ENCODE data around the gene HOXA13.

GRCh38 chr7:27185854-27186667 lies 13.8 kb downstream of the HOXA13 start:
- TF ChIP-seq, protein P1, sequence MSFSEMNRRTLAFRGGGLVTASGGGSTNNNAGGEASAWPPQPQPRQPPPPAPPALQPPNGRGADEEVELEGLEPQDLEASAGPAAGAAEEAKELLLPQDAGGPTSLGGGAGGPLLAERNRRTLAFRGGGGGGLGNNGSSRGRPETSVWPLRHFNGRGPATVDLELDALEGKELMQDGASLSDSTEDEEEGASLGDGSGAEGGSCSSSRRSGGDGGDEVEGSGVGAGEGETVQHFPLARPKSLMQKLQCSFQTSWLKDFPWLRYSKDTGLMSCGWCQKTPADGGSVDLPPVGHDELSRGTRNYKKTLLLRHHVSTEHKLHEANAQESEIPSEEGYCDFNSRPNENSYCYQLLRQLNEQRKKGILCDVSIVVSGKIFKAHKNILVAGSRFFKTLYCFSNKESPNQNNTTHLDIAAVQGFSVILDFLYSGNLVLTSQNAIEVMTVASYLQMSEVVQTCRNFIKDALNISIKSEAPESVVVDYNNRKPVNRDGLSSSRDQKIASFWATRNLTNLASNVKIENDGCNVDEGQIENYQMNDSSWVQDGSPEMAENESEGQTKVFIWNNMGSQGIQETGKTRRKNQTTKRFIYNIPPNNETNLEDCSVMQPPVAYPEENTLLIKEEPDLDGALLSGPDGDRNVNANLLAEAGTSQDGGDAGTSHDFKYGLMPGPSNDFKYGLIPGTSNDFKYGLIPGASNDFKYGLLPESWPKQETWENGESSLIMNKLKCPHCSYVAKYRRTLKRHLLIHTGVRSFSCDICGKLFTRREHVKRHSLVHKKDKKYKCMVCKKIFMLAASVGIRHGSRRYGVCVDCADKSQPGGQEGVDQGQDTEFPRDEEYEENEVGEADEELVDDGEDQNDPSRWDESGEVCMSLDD (tag by site-specific recombination; IDR thresholded peaks at IDR 0.05): no peak
- TF ChIP-seq RBAK (tag by site-specific recombination; IDR thresholded peaks at IDR 0.05) (no peak), CTCF (tag by site-specific recombination; IDR thresholded peaks at IDR 0.05) (no peak)
- TF ChIP-seq, protein P2, sequence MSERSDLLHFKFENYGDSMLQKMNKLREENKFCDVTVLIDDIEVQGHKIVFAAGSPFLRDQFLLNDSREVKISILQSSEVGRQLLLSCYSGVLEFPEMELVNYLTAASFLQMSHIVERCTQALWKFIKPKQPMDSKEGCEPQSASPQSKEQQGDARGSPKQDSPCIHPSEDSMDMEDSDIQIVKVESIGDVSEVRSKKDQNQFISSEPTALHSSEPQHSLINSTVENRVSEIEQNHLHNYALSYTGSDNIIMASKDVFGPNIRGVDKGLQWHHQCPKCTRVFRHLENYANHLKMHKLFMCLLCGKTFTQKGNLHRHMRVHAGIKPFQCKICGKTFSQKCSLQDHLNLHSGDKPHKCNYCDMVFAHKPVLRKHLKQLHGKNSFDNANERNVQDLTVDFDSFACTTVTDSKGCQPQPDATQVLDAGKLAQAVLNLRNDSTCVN (tag by site-specific recombination; optimal IDR thresholded peaks at IDR 0.05): no peak
